ENCODE measurements around the gene FAM98B.
"Not testable (repeated sequence)": the region's sequence is repeated elsewhere in the genome, so short reads cannot be mapped to it uniquely, and the experiment has no call there.

The FAM98B gene

GRCh38 chr15:38453971-38454695 is at the start of gene FAM98B:
Gene FAM98B (plus strand): TSS chr15:38454127. CDS start chr15:38454162, 35 bp downstream.
- DNase-seq = peak; percentile 18

- no peak for DNase-seq
Measured at GRCh38 chr15:38406436-38406835, 47.5 kb upstream of the FAM98B start.

GRCh38 chr15:38408576-38408975 is 45.4 kb upstream of the FAM98B start:
- no peak for DNase-seq

- no peak for DNase-seq
Measured at GRCh38 chr15:38411902-38412301, 42.0 kb upstream of the FAM98B start.

- no peak for DNase-seq
Measured at GRCh38 chr15:38412466-38412865, 41.5 kb upstream of the FAM98B start.

GRCh38 chr15:38414357-38414756 is 39.6 kb upstream of the FAM98B start:
- no peak for DNase-seq

GRCh38 chr15:38421069-38421690 is 32.7 kb upstream of the FAM98B start:
- no peak for DNase-seq

- DNase-seq = no peak
Measured at GRCh38 chr15:38424101-38424552, 29.8 kb upstream of the FAM98B start.

GRCh38 chr15:38425269-38425668 is 28.7 kb upstream of the FAM98B start:
- no peak for DNase-seq

- no peak for DNase-seq
Measured at GRCh38 chr15:38427380-38427779, 26.5 kb upstream of the FAM98B start.

GRCh38 chr15:38430106-38430760 is 23.7 kb upstream of the FAM98B start:
- no peak for DNase-seq

- no peak for DNase-seq
Measured at GRCh38 chr15:38436993-38437392, 16.9 kb upstream of the FAM98B start.

- DNase-seq = not testable (repeated sequence)
Measured at GRCh38 chr15:38437603-38438002, 16.3 kb upstream of the FAM98B start.

GRCh38 chr15:38438031-38438986 is 15.6 kb upstream of the FAM98B start:
- DNase-seq = no peak

- DNase-seq = peak; percentile 23
Measured at GRCh38 chr15:38440353-38441129, 13.4 kb upstream of the FAM98B start.

GRCh38 chr15:38441130-38441519 is 12.8 kb upstream of the FAM98B start:
- DNase-seq = no peak

GRCh38 chr15:38454696-38455090 is 766 bp downstream of the FAM98B start:
- DNase-seq = no peak

- no peak for DNase-seq
Measured at GRCh38 chr15:38455092-38455491, 1.2 kb downstream of the FAM98B start.

GRCh38 chr15:38458646-38459045 is 4.7 kb downstream of the FAM98B start:
- no peak for DNase-seq

- no peak for DNase-seq
Measured at GRCh38 chr15:38459480-38459879, 5.6 kb downstream of the FAM98B start.

GRCh38 chr15:38460543-38460942 is 6.6 kb downstream of the FAM98B start:
- no peak for DNase-seq
